Kidney (tissue), 14 donors: Measurements from ENCODE around the gene SH3GL2. TPM values are rescaled to one million over a fixed set of nuclear protein-coding genes. Genes with fewer than 3 reads are reported as not detected.

Experiments used
- DNase-seq, 5 donors: peaks; one replicate each; pipeline ENCODE4 v3.0.0-alpha.2; 2013 to 2020
- FAIRE-seq: peaks from 2 replicates; lab custom pipeline; 2012; peaks lifted over from hg19 to GRCh38; lab: Jason Lieb, UNC
- H3K27ac ChIP-seq, 2 donors: one replicate each; pipeline ENCODE4 v1.7.0; 2013; ENCODE audit warnings: low read depth in 2 of 2, low read length in 2 of 2, inconsistent platforms in 1 of 2
- H3K27me3 ChIP-seq: one replicate; pipeline ENCODE4 v1.7.1; 2013; ENCODE audit warnings: low read length, inconsistent platforms; ENCODE audit not compliant: control insufficient read depth, insufficient read depth
- H3K36me3 ChIP-seq, 3 donors: one replicate each; pipeline versions ENCODE4 v1.7.0 to v1.7.1; 2013; ENCODE audit warnings: low read length in 3 of 3, control low read depth in 1 of 3, inconsistent platforms in 1 of 3; ENCODE audit not compliant: insufficient read depth in 3 of 3, control insufficient read depth in 2 of 3
- H3K4me1 ChIP-seq, 3 donors: one replicate each; pipeline versions ENCODE4 v1.7.0 to v1.7.1; 2013; ENCODE audit warnings: low read length in 3 of 3, inconsistent platforms in 1 of 3, low read depth in 1 of 3; ENCODE audit not compliant: control insufficient read depth in 2 of 3, insufficient read depth in 2 of 3
- H3K4me3 ChIP-seq, 3 donors: one replicate each; pipeline versions ENCODE4 v1.7.0 to v1.8.1; 2013; ENCODE audit warnings: low read length in 3 of 3, control low read depth in 1 of 3, inconsistent platforms in 1 of 3
- H3K9ac ChIP-seq, 3 donors: one replicate each; pipeline versions ENCODE4 v1.7.0 to v1.7.1; 2013; ENCODE audit warnings: low read length in 3 of 3, control low read depth in 1 of 3, inconsistent platforms in 1 of 3
- H3K9me3 ChIP-seq, 3 donors: one replicate each; pipeline versions ENCODE4 v1.7.0 to v1.7.1; 2013; ENCODE audit warnings: low read length in 3 of 3, control low read depth in 1 of 3, inconsistent platforms in 1 of 3; ENCODE audit not compliant: control insufficient read depth in 2 of 3, insufficient read depth in 1 of 3
- intact Hi-C: fragments of 100-400 bp; cut with DNase I; formaldehyde crosslinking; loops from one replicate; pipeline ENCODE4 v1.11.1; 2022
- polyA plus RNA-seq: library from polyadenylated mRNA; stranded (reverse); fragments of 350-450 nt; fragmentation: Illumina TruSeq; extraction: RNeasy Lipid Tissue Mini Kit (QIAGEN cat#74804); gene quantifications from one replicate; pipeline ENCODE4 v1.2.3, GENCODE V29; 2014; ENCODE audit warnings: low read depth, low replicate concordance; ENCODE audit not compliant: insufficient read depth
- total RNA-seq: library from RNA; stranded (reverse); fragmentation: NEBNext Ultra II Directional; extraction: Animal tissue kit (Norgen Biotek cat#: 25700); gene quantifications from one replicate; pipeline ENCODE4 v1.2.1, GENCODE V29; 2021
- TF ChIP-seq, protein P1 (sequence below): IDR thresholded peaks from 3 replicates; pipeline ENCODE4 v1.5.1; 2012; ENCODE audit warnings: mild to moderate bottlenecking, moderate library complexity, borderline replicate concordance; ENCODE audit not compliant: insufficient read depth; ENCODE audit errors: extremely low read depth
- donor health status: control.
- donor health status: control.
- donor health status: control.
- donor health status: control.
- donor health status: control.
- donor health status: DM: yes; HTN: yes; CAD: no.
- donor health status: Normal renal cell carcinoma (clear cell type).

Gene SH3GL2
- total and polyA plus RNA-seq, 2 donors from 2014 or later, result 3.1 to 20.0 TPM

DNA sequence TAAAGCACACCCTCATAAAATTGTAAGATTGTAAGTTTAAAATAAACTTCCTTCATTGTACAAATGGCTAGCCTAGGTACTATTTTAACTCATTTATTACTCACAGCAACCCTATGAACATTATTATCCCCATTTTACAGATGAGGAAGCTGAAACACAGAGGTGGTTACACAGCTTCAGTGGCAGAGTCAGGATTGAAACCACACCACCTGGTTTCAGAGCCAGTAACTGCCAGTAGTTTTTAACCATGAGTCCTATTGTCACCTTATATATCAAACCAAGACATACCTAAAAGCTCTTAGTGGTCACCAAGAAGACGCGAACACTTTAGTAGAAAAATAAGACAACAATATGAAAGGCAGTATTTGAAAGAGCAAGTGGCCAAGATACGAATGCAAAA lies 16.1 kb downstream of the SH3GL2 start:
- DNase-seq (no peak), FAIRE-seq (no peak)
- no peak overlapping the region for H3K27ac ChIP-seq
- H3K9me3 ChIP-seq, result no peaks in the 10 kb centered on the region
- H3K36me3 ChIP-seq, result no peaks in the 10 kb centered on the region
- no peaks in the 10 kb centered on the region for H3K4me1 ChIP-seq
- H3K9ac ChIP-seq, result no peak overlapping the region
- TF ChIP-seq, protein P1, sequence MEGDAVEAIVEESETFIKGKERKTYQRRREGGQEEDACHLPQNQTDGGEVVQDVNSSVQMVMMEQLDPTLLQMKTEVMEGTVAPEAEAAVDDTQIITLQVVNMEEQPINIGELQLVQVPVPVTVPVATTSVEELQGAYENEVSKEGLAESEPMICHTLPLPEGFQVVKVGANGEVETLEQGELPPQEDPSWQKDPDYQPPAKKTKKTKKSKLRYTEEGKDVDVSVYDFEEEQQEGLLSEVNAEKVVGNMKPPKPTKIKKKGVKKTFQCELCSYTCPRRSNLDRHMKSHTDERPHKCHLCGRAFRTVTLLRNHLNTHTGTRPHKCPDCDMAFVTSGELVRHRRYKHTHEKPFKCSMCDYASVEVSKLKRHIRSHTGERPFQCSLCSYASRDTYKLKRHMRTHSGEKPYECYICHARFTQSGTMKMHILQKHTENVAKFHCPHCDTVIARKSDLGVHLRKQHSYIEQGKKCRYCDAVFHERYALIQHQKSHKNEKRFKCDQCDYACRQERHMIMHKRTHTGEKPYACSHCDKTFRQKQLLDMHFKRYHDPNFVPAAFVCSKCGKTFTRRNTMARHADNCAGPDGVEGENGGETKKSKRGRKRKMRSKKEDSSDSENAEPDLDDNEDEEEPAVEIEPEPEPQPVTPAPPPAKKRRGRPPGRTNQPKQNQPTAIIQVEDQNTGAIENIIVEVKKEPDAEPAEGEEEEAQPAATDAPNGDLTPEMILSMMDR, result no peak
- H3K4me3 ChIP-seq, result no peak overlapping the region
- intact Hi-C loops, result no loop called here
- no peaks in the 10 kb centered on the region for H3K27me3 ChIP-seq

DNA sequence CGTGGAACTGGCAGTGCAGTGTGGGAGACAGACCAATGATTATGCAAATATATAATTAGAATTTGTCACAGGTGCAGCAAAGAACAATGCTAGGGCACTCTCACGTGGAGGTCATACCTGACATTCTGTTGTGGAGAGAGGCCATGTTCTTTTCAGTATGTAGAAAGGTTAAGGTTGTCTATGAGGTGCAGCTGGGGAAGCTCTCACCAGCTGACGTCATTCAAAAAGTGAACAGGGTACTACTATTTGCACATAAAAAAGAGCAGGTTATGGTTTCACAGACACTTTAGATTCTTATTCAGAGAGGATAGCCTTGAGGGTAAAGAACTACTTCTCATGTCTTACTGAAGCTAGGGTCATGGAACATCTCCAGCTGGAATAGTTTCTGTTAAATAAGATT lies 19.1 kb downstream of the SH3GL2 start:
- Histone ChIP-seq H3K27ac (no peak overlapping the region), H3K36me3 (no peaks in the 10 kb centered on the region), H3K9ac (no peak overlapping the region), H3K27me3 (no peaks in the 10 kb centered on the region), H3K9me3 (no peaks in the 10 kb centered on the region), H3K4me3 (no peak overlapping the region), H3K4me1 (peaks cover 0 to 5% (median 0%) of the 10 kb centered on the region in 3 donors)
- intact Hi-C loops, result no loop called here
- TF ChIP-seq, protein P1, result no peak
- FAIRE-seq (no peak), DNase-seq (no peak)

DNA sequence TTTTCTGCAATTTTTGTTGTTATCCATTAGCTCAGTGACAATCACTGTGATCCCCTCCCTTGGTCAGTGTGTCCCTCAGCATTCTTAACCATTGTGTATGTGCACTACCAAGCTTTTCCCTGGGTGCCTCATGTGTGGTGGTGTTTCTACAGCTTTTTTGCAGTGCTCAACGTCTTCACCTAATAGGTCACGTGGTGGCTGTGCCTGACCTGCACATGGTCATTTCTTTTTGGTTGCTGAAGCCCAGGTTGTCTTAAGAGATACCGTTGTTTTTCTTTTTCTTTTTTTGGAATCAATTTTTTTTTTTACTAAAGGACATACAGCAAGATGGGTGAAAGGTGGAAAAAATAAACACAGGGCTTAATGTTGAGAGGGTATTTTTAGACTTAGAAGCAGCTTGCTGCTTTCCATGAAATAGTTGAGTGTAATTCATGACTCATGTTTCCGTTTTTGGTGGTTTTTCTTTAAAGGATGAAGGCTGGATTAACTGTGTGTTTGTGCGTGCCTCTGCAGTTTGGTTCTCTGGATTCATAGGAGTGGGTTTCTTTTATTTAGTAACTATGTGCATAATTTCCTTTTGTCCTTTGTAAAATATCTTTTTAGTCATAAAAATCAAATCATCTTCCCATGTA lies 22.2 kb downstream of the SH3GL2 start:
- H3K9ac ChIP-seq, result no peak overlapping the region
- no peaks in the 10 kb centered on the region for H3K36me3 ChIP-seq
- no peaks in the 10 kb centered on the region for H3K27me3 ChIP-seq
- H3K4me1 ChIP-seq, result peaks cover 0 to 5% (median 0%) of the 10 kb centered on the region in 3 donors
- H3K27ac ChIP-seq, result no peak overlapping the region
- TF ChIP-seq, protein P1, result no peak
- no peak overlapping the region for H3K4me3 ChIP-seq
- FAIRE-seq (no peak), DNase-seq (no peak)
- intact Hi-C loops, result no loop called here
- no peaks in the 10 kb centered on the region for H3K9me3 ChIP-seq

DNA sequence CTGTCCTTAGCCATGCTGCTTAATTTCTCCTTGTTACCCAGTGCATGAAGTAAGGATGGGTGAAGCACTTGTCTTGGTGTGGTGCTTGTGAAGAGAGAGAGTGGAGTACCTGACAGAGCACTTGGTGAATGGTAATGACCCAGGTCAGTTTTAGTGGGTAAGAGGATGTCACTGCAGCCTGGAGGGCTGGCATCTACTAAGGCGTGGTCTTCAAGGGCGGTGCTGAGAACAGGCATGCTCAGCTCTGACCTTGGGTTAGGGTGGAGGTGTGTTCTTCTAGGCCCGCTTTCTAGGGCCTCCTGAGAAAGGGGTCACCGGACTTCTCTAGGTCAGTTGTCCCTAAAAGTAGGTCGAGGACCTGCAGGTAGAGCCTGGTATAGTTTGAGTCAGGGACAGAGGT lies 25.7 kb downstream of the SH3GL2 start:
- H3K4me3 ChIP-seq, result no peak overlapping the region
- H3K36me3 ChIP-seq, result no peaks in the 10 kb centered on the region
- no peaks in the 10 kb centered on the region for H3K9me3 ChIP-seq
- TF ChIP-seq, protein P1, result no peak
- DNase-seq (no peak), FAIRE-seq (no peak)
- H3K27me3 ChIP-seq, result no peaks in the 10 kb centered on the region
- H3K9ac ChIP-seq, result no peak overlapping the region
- intact Hi-C loops, result no loop called here
- H3K27ac ChIP-seq, result no peak overlapping the region
- H3K4me1 ChIP-seq, result peaks cover 0 to 5% (median 0%) of the 10 kb centered on the region in 3 donors
